K562 (cell line): ENCODE results near the gene FOXD2. TPM values are rescaled to one million over a fixed set of nuclear protein-coding genes. Genes with fewer than 3 reads are reported as not detected.
A peak's percentile ranks its signal among the peaks of the same experiment; 100 is the strongest.

Source experiments
- KHSRP ChIP-seq: fragments of 450-650 bp; IDR thresholded peaks from 2 replicates; pipeline ENCODE4 v1.6.1; 2017
- PCBP1 ChIP-seq: fragments of 200-400 bp; formaldehyde crosslinking; IDR thresholded peaks from 2 replicates; pipeline ENCODE4 v1.6.1; 2018; ENCODE audit warnings: mild to moderate bottlenecking, low read depth, low read length; ENCODE audit not compliant: poor library complexity, severe bottlenecking
- POLR2AphosphoS2 ChIP-seq: IDR thresholded peaks from 2 replicates; pipeline ENCODE4 v1.6.1; 2012; ENCODE audit warnings: low read length, improper control_type of control experiment
- SMAD4 ChIP-seq: fragments of 250-450 bp; sonication (Bioruptor Pico); conservative IDR thresholded peaks from 2 replicates; pipeline ENCODE4 v1.8.0; 2021; ENCODE audit warnings: inconsistent platforms, mild to moderate bottlenecking, moderate library complexity
- ZNF263 ChIP-seq: sonication (generic); formaldehyde crosslinking; IDR thresholded peaks from 2 replicates; pipeline ENCODE4 v1.8.0; 2022; ENCODE audit warnings: mild to moderate bottlenecking, missing genetic modification reagents, borderline replicate concordance
- ZNF740 ChIP-seq, 3 experiments: fragments of 200-800 bp in 1 of 3; sonication (Bioruptor generic) in 1 of 3; sonication (generic) in 1 of 3; formaldehyde crosslinking in 1 of 3; IDR thresholded peaks; 2 replicates each; pipeline versions ENCODE4 v1.6.1 to v1.8.0; 2016 to 2022; ENCODE audit warnings: mild to moderate bottlenecking in 2 of 3, missing compliant biosample characterization in 2 of 3, missing genetic modification characterization in 2 of 3, missing genetic modification reagents in 1 of 3
- polyA plus RNA-seq, 8 experiments: library from polyadenylated mRNA; depleted of rRNA in 4 of 8; stranded (reverse) in 5 of 8; unstranded in 3 of 8; fragments of >200 nt; fragmentation: Nextera tagmentation in 2 of 8; fragmentation: Illumina TruSeq in 1 of 8; extraction: Ambion mirVana in 2 of 8; extraction: Trizol in 1 of 8; gene quantifications; 2 replicates each; pipeline versions ENCODE4 v1.2.1 to v1.2.3, GENCODE V29; 2011 to 2014; ENCODE audit warnings: inconsistent platforms in 1 of 8, missing spikeins in 1 of 8
- total RNA-seq, 7 experiments: library from RNA; depleted of rRNA in 6 of 7; stranded (reverse); fragments of >200 nt in 6 of 7; fragmentation: Illumina TruSeq in 2 of 7; extraction: Trizol in 2 of 7; gene quantifications; 2 replicates each; pipeline versions ENCODE4 v1.2.1 to v1.2.3, GENCODE V29; 2011 to 2021; ENCODE audit warnings: low replicate concordance in 1 of 7

The FOXD2 gene
- total and polyA plus RNA-seq, 9 of the 15 experiments (the other 6 are each of a cell fraction or from before 2014, with no cell fraction given) = 0.06 to 1.2 (median 0.22) TPM

- TF ChIP-seq ZNF740 (CRISPR knock-in tag; IDR thresholded peaks at IDR 0.05) (peak; percentile 91), ZNF740 (tag; IDR thresholded peaks at IDR 0.05) (peak in 1 of 2 experiments; percentile 72; a peak in 1 of 4 replicates), POLR2AphosphoS2 (no peak), ZNF263 (CRISPR knock-in tag) (peak; percentile 69), KHSRP (no peak), PCBP1 (peak; percentile 8), SMAD4 (CRISPR knock-in tag) (peak; percentile 80)
Measured at GRCh38 chr1:47438165-47439016, 547 bp downstream of the FOXD2 start (continued).
